ENCODE measurements around the gene PLXNB1.

- TF ChIP-seq EZH2 (IDR thresholded peaks at IDR 0.05) (no peak), POLR2AphosphoS5 (IDR thresholded peaks at IDR 0.05; ENCODE audit: borderline replicate concordance, low read depth, low read length) (no peak)
Measured at GRCh38 chr3:48353987-48354386, 75.9 kb downstream of the PLXNB1 start.
